K562 (cell line): ENCODE results near the gene CHAF1A.

Source experiments
- EP300 ChIP-seq: IDR thresholded peaks from 2 replicates; pipeline ENCODE4 v1.6.1; 2012; ENCODE audit warnings: low read length, improper control_type of control experiment
- ESRRA ChIP-seq: fragments of 450-650 bp; IDR thresholded peaks from 2 replicates; pipeline ENCODE4 v1.6.1; 2014; ENCODE audit warnings: low read depth, mild to moderate bottlenecking, moderate library complexity, borderline replicate concordance
- EZH2 ChIP-seq: IDR thresholded peaks from 2 replicates; pipeline ENCODE4 v1.6.1; 2012; ENCODE audit warnings: low read depth, mild to moderate bottlenecking, inconsistent platforms, low read length, borderline replicate concordance
- FOS ChIP-seq: IDR thresholded peaks from 3 replicates; pipeline ENCODE4 v1.6.1; 2011; ENCODE audit not compliant: insufficient read length; ENCODE audit errors: extremely low read depth
- FOXK2 ChIP-seq, 2 experiments: fragments of 450-650 bp; IDR thresholded peaks in 1 of 2; conservative IDR thresholded peaks in 1 of 2; 2 replicates each; pipeline ENCODE4 v1.6.1; 2016; ENCODE audit warnings: low read depth in 2 of 2, mild to moderate bottlenecking in 1 of 2
- HDAC6 ChIP-seq: IDR thresholded peaks from 2 replicates; pipeline ENCODE4 v1.6.1; 2012; ENCODE audit warnings: low read depth, mild to moderate bottlenecking, control low read depth, inconsistent platforms, low read length, moderate library complexity
- HNRNPUL1 ChIP-seq: fragments of 200-400 bp; formaldehyde crosslinking; IDR thresholded peaks from 2 replicates; pipeline ENCODE4 v1.6.1; 2017; ENCODE audit warnings: low read length
- MTA3 ChIP-seq: fragments of 450-650 bp; formaldehyde crosslinking; IDR thresholded peaks from 2 replicates; pipeline ENCODE4 v1.6.1; 2017; ENCODE audit warnings: mild to moderate bottlenecking, borderline replicate concordance
- TCF7 ChIP-seq: sonication (generic); IDR thresholded peaks from 2 replicates; pipeline ENCODE4 v1.6.1; 2016; ENCODE audit warnings: antibody characterized with exemption, borderline replicate concordance
- TF ChIP-seq, protein P1 (sequence below): fragments of 450-650 bp; IDR thresholded peaks from 2 replicates; pipeline ENCODE4 v1.6.1; 2018; ENCODE audit not compliant: partially characterized antibody
- TF ChIP-seq, protein P2 (sequence below), 3 experiments: IDR thresholded peaks in 2 of 3; conservative IDR thresholded peaks in 1 of 3; 2 replicates each; pipeline ENCODE4 v1.5.1; 2011 to 2012; ENCODE audit warnings: low read length in 3 of 3, mild to moderate bottlenecking in 3 of 3, control low read depth in 2 of 3, improper control_type of control experiment in 1 of 3, inconsistent platforms in 1 of 3, low read depth in 1 of 3, mixed read lengths in 1 of 3, moderate library complexity in 1 of 3; ENCODE audit not compliant: insufficient read depth in 2 of 3
- TF ChIP-seq, protein P3 (sequence below): sonication (generic); formaldehyde crosslinking; IDR thresholded peaks from 2 replicates; pipeline ENCODE4 v1.5.0; 2020; ENCODE audit warnings: missing genetic modification reagents

- TF ChIP-seq, protein P1, sequence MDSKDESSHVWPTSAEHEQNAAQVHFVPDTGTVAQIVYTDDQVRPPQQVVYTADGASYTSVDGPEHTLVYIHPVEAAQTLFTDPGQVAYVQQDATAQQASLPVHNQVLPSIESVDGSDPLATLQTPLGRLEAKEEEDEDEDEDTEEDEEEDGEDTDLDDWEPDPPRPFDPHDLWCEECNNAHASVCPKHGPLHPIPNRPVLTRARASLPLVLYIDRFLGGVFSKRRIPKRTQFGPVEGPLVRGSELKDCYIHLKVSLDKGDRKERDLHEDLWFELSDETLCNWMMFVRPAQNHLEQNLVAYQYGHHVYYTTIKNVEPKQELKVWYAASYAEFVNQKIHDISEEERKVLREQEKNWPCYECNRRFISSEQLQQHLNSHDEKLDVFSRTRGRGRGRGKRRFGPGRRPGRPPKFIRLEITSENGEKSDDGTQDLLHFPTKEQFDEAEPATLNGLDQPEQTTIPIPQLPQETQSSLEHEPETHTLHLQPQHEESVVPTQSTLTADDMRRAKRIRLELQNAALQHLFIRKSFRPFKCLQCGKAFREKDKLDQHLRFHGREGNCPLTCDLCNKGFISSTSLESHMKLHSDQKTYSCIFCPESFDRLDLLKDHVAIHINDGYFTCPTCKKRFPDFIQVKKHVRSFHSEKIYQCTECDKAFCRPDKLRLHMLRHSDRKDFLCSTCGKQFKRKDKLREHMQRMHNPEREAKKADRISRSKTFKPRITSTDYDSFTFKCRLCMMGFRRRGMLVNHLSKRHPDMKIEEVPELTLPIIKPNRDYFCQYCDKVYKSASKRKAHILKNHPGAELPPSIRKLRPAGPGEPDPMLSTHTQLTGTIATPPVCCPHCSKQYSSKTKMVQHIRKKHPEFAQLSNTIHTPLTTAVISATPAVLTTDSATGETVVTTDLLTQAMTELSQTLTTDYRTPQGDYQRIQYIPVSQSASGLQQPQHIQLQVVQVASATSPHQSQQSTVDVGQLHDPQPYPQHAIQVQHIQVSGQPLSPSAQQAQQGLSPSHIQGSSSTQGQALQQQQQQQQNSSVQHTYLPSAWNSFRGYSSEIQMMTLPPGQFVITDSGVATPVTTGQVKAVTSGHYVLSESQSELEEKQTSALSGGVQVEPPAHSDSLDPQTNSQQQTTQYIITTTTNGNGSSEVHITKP, result no peak
- TF ChIP-seq MTA3 (no peak), HDAC6 (no peak), TCF7 (no peak), EZH2 (no peak), EP300 (no peak), ESRRA (no peak), HNRNPUL1 (no peak), FOS (no peak), FOXK2 (conservative IDR thresholded peaks at IDR 0.05 in 1 of 2, IDR thresholded peaks at IDR 0.05 in 1 of 2; ENCODE audit: low read depth in 2 of 2) (no peak)
- TF ChIP-seq, protein P2, sequence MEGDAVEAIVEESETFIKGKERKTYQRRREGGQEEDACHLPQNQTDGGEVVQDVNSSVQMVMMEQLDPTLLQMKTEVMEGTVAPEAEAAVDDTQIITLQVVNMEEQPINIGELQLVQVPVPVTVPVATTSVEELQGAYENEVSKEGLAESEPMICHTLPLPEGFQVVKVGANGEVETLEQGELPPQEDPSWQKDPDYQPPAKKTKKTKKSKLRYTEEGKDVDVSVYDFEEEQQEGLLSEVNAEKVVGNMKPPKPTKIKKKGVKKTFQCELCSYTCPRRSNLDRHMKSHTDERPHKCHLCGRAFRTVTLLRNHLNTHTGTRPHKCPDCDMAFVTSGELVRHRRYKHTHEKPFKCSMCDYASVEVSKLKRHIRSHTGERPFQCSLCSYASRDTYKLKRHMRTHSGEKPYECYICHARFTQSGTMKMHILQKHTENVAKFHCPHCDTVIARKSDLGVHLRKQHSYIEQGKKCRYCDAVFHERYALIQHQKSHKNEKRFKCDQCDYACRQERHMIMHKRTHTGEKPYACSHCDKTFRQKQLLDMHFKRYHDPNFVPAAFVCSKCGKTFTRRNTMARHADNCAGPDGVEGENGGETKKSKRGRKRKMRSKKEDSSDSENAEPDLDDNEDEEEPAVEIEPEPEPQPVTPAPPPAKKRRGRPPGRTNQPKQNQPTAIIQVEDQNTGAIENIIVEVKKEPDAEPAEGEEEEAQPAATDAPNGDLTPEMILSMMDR (IDR thresholded peaks at IDR 0.05 in 2 of 3, conservative IDR thresholded peaks at IDR 0.05 in 1 of 3; ENCODE audit: insufficient read depth in 2 of 3, low read depth in 1 of 3, low read length in 3 of 3), result no peak
- TF ChIP-seq, protein P3, sequence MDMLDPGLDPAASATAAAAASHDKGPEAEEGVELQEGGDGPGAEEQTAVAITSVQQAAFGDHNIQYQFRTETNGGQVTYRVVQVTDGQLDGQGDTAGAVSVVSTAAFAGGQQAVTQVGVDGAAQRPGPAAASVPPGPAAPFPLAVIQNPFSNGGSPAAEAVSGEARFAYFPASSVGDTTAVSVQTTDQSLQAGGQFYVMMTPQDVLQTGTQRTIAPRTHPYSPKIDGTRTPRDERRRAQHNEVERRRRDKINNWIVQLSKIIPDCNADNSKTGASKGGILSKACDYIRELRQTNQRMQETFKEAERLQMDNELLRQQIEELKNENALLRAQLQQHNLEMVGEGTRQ (CRISPR knock-in tag), result no peak
Observed at GRCh38 chr19:4415352-4415751, 12.9 kb downstream of the CHAF1A start.
